IMR-90 (cell line): ENCODE data around the gene SUGCT.

Experiments
- CTCF ChIP-seq: conservative IDR thresholded peaks from 2 replicates; pipeline ENCODE4 v1.5.1; 2012; ENCODE audit warnings: mild to moderate bottlenecking, low read depth, low read length, improper control_type of control experiment
- MAZ ChIP-seq: IDR thresholded peaks from 2 replicates; pipeline ENCODE4 v1.6.1; 2012; ENCODE audit warnings: low read depth, mild to moderate bottlenecking, low read length, improper control_type of control experiment, moderate library complexity, borderline replicate concordance
- POLR2A ChIP-seq: IDR thresholded peaks from 2 replicates; pipeline ENCODE4 v1.6.1; 2012; ENCODE audit warnings: mild to moderate bottlenecking, low read depth, low read length

- TF ChIP-seq CTCF (no peak), POLR2A (no peak), MAZ (no peak)
Observed at GRCh38 chr7:40700653-40701421, 566.0 kb downstream of the SUGCT start.
